ENCODE data around the gene MRPS7.

GRCh38 chr17:75308732-75309629 lies 47.3 kb downstream of the MRPS7 start:
- TF ChIP-seq CTCF (conservative IDR thresholded peaks at IDR 0.05; ENCODE audit: low read depth, low read length) (no peak), EZH2 (IDR thresholded peaks at IDR 0.05; ENCODE audit: borderline replicate concordance, low read depth, low read length, poor library complexity, severe bottlenecking) (no peak)

Data from A673 (cell line).